WTC11 (cell line): ENCODE results near the gene CASKIN1. TPM values are rescaled to one million over a fixed set of nuclear protein-coding genes. Genes with fewer than 3 reads are reported as not detected.

Source experiments
- ATAC-seq: fragments of 200-7000 bp; cut with Tn5 transposase; 2 replicates; pipeline ENCODE4 v1.10.0; 2021; ENCODE audit warnings: mild to moderate bottlenecking, moderate library complexity
- CTCF ChIA-PET: fragments of 300-600 bp; sonication (Branson Sonifier 250); formaldehyde crosslinking; loops from one replicate; lab custom pipeline; 2021; ENCODE audit warnings: antibody characterized with exemption; lab: Charles Lee
- POLR2A ChIA-PET: fragments of 350-600 bp; sonication (Branson Sonifier 250); formaldehyde crosslinking; loops from one replicate; lab custom pipeline; 2021; ENCODE audit warnings: antibody characterized with exemption; lab: Charles Lee
- DNase-seq: peaks from one replicate; pipeline ENCODE4 v3.0.0; 2021; ENCODE audit warnings: low spot score
- H3K27ac Mint-ChIP-seq: 2 replicates; pipeline ENCODE4 v1.8.0; 2021; ENCODE audit warnings: mixed read lengths
- H3K27me3 Mint-ChIP-seq: 2 replicates; pipeline ENCODE4 v1.8.0; 2021; ENCODE audit warnings: low read depth, mild to moderate bottlenecking, moderate library complexity, mixed read lengths
- H3K36me3 Mint-ChIP-seq: 2 replicates; pipeline ENCODE4 v1.8.0; 2021; ENCODE audit warnings: mixed read lengths
- H3K4me1 Mint-ChIP-seq: 2 replicates; pipeline ENCODE4 v1.8.0; 2022; ENCODE audit warnings: mixed read lengths
- H3K4me3 Mint-ChIP-seq: 2 replicates; pipeline ENCODE4 v1.8.0; 2021; ENCODE audit warnings: mild to moderate bottlenecking, moderate library complexity, mixed read lengths
- H3K9me3 Mint-ChIP-seq: 2 replicates; pipeline ENCODE4 v1.8.0; 2021; ENCODE audit warnings: mixed read lengths
- CTCF ChIP-seq: fragments of 200-600 bp; IDR thresholded peaks from 2 replicates; pipeline ENCODE4 v1.8.0; 2022; ENCODE audit warnings: antibody characterized with exemption
- HMGA2 ChIP-seq: fragments of 250-450 bp; sonication (Bioruptor Pico); IDR thresholded peaks from 2 replicates; pipeline ENCODE4 v1.4.0; 2021; ENCODE audit warnings: mild to moderate bottlenecking, moderate library complexity
- JUN ChIP-seq: sonication (generic); formaldehyde crosslinking; IDR thresholded peaks from 2 replicates; pipeline ENCODE4 v1.8.0; 2023; ENCODE audit warnings: mild to moderate bottlenecking, missing genetic modification reagents
- MXD4 ChIP-seq: fragments of 250-450 bp; sonication (Bioruptor Pico); IDR thresholded peaks from 2 replicates; pipeline ENCODE4 v1.8.0; 2021; ENCODE audit warnings: mild to moderate bottlenecking, moderate library complexity, borderline replicate concordance
- MYBL2 ChIP-seq: sonication (generic); formaldehyde crosslinking; IDR thresholded peaks from 2 replicates; pipeline ENCODE4 v1.8.1; 2023; ENCODE audit warnings: mild to moderate bottlenecking, moderate library complexity, missing genetic modification reagents
- NR3C1 ChIP-seq: sonication (generic); formaldehyde crosslinking; conservative IDR thresholded peaks from 2 replicates; pipeline ENCODE4 v1.8.1; 2023; ENCODE audit warnings: low read depth, mild to moderate bottlenecking, missing genetic modification reagents
- PRDM15 ChIP-seq: sonication (generic); formaldehyde crosslinking; IDR thresholded peaks from 2 replicates; pipeline ENCODE4 v1.8.0; 2022; ENCODE audit warnings: missing genetic modification reagents
- PREB ChIP-seq: sonication (generic); formaldehyde crosslinking; IDR thresholded peaks from 2 replicates; pipeline ENCODE4 v1.8.1; 2022; ENCODE audit warnings: mild to moderate bottlenecking, missing genetic modification reagents, moderate library complexity, borderline replicate concordance
- PRRX2 ChIP-seq: fragments of 250-450 bp; sonication (Bioruptor Pico); IDR thresholded peaks from 2 replicates; pipeline ENCODE4 v1.8.0; 2021; ENCODE audit warnings: mild to moderate bottlenecking
- SOX15 ChIP-seq: fragments of 250-450 bp; sonication (Bioruptor Pico); IDR thresholded peaks from 2 replicates; pipeline ENCODE4 v1.9.0; 2021; ENCODE audit warnings: mild to moderate bottlenecking
- STAT6 ChIP-seq: sonication (generic); formaldehyde crosslinking; conservative IDR thresholded peaks from 2 replicates; pipeline ENCODE4 v1.8.1; 2023; ENCODE audit warnings: mild to moderate bottlenecking, low read depth, missing genetic modification reagents, moderate library complexity
- USF1 ChIP-seq: sonication (generic); formaldehyde crosslinking; IDR thresholded peaks from 2 replicates; pipeline ENCODE4 v1.8.0; 2022; ENCODE audit warnings: mild to moderate bottlenecking, missing genetic modification reagents
- total RNA-seq: library from RNA; stranded (reverse); gene quantifications from 3 replicates; pipeline ENCODE4 v1.2.3, GENCODE V29; 2021
- TF ChIP-seq, protein P1 (sequence below): fragments of 250-450 bp; sonication (Bioruptor Pico); IDR thresholded peaks from 2 replicates; pipeline ENCODE4 v1.8.0; 2021; ENCODE audit warnings: mild to moderate bottlenecking
- TF ChIP-seq, protein P2 (sequence below): sonication (generic); formaldehyde crosslinking; IDR thresholded peaks from 2 replicates; pipeline ENCODE4 v1.8.1; 2023; ENCODE audit warnings: mild to moderate bottlenecking, missing genetic modification reagents
- TF ChIP-seq, protein P3 (sequence below): sonication (generic); formaldehyde crosslinking; IDR thresholded peaks from 2 replicates; pipeline ENCODE4 v1.8.1; 2022; ENCODE audit warnings: missing genetic modification reagents, borderline replicate concordance
- TF ChIP-seq, protein P4 (sequence below): sonication (generic); formaldehyde crosslinking; IDR thresholded peaks from 2 replicates; pipeline ENCODE4 v1.8.1; 2023; ENCODE audit warnings: mild to moderate bottlenecking, missing genetic modification reagents, moderate library complexity

CASKIN1 gene
- total RNA-seq, 1 experiment from 2014 or later = 9.4 TPM

DNA sequence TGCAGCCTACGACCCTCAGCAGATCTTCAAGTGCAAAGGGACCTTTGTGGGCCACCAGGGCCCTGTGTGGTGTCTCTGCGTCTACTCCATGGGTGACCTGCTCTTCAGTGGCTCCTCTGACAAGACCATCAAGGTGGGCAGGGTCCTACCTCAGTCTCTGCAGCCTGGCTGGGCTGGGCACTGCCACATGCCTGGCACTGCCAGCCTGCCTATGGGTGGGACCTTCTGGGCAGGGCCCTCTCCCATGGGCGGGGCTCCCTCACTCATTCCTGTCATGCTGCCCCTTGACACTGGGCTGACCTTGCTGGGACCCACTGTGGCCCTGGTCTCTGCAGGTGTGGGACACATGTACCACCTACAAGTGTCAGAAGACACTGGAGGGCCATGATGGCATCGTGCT, 22.5 kb downstream of the CASKIN1 start:
- peaks cover 19% of the 10 kb centered on the region for H3K36me3 Mint-ChIP-seq

More for the DNA sequence above, 22.5 kb downstream of the CASKIN1 start:
- no peaks in the 10 kb centered on the region for H3K4me1 Mint-ChIP-seq
- DNase-seq (no peak), ATAC-seq (no peak)
- H3K27me3 Mint-ChIP-seq = no peaks in the 10 kb centered on the region
- TF ChIP-seq PREB = no peak
- TF ChIP-seq, protein P1, sequence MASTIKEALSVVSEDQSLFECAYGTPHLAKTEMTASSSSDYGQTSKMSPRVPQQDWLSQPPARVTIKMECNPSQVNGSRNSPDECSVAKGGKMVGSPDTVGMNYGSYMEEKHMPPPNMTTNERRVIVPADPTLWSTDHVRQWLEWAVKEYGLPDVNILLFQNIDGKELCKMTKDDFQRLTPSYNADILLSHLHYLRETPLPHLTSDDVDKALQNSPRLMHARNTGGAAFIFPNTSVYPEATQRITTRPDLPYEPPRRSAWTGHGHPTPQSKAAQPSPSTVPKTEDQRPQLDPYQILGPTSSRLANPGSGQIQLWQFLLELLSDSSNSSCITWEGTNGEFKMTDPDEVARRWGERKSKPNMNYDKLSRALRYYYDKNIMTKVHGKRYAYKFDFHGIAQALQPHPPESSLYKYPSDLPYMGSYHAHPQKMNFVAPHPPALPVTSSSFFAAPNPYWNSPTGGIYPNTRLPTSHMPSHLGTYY (CRISPR knock-in tag) = no peak
- TF ChIP-seq HMGA2 (CRISPR knock-in tag) = no peak
- TF ChIP-seq, protein P2, sequence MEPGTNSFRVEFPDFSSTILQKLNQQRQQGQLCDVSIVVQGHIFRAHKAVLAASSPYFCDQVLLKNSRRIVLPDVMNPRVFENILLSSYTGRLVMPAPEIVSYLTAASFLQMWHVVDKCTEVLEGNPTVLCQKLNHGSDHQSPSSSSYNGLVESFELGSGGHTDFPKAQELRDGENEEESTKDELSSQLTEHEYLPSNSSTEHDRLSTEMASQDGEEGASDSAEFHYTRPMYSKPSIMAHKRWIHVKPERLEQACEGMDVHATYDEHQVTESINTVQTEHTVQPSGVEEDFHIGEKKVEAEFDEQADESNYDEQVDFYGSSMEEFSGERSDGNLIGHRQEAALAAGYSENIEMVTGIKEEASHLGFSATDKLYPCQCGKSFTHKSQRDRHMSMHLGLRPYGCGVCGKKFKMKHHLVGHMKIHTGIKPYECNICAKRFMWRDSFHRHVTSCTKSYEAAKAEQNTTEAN (CRISPR knock-in tag) = no peak
- TF ChIP-seq NR3C1 = no peak
- no peak for TF ChIP-seq PRRX2 (CRISPR knock-in tag)
- TF ChIP-seq, protein P3, sequence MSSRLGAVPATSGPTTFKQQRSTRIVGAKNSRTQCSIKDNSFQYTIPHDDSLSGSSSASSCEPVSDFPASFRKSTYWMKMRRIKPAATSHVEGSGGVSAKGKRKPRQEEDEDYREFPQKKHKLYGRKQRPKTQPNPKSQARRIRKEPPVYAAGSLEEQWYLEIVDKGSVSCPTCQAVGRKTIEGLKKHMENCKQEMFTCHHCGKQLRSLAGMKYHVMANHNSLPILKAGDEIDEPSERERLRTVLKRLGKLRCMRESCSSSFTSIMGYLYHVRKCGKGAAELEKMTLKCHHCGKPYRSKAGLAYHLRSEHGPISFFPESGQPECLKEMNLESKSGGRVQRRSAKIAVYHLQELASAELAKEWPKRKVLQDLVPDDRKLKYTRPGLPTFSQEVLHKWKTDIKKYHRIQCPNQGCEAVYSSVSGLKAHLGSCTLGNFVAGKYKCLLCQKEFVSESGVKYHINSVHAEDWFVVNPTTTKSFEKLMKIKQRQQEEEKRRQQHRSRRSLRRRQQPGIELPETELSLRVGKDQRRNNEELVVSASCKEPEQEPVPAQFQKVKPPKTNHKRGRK = no peak
- TF ChIP-seq JUN (CRISPR knock-in tag) = no peak
- TF ChIP-seq, protein P4, sequence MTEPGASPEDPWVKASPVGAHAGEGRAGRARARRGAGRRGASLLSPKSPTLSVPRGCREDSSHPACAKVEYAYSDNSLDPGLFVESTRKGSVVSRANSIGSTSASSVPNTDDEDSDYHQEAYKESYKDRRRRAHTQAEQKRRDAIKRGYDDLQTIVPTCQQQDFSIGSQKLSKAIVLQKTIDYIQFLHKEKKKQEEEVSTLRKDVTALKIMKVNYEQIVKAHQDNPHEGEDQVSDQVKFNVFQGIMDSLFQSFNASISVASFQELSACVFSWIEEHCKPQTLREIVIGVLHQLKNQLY (CRISPR knock-in tag) = no peak
- no peak for TF ChIP-seq STAT6
- TF ChIP-seq MYBL2 = no peak
- TF ChIP-seq SOX15 (CRISPR knock-in tag) = no peak
- no peak for TF ChIP-seq CTCF
- TF ChIP-seq USF1 (CRISPR knock-in tag) = no peak
- no peak for TF ChIP-seq MXD4 (CRISPR knock-in tag)
- TF ChIP-seq PRDM15 (CRISPR knock-in tag) = no peak
- ChIA-PET CTCF (no interaction called here), POLR2A (no interaction called here)
- H3K27ac Mint-ChIP-seq = no peak overlapping the region
- H3K9me3 Mint-ChIP-seq = no peaks in the 10 kb centered on the region
- no peak overlapping the region for H3K4me3 Mint-ChIP-seq
